NT2/D1 (cell line): ENCODE measurements around the gene SAFB.

Source experiments
- DNase-seq: peaks from one replicate; pipeline ENCODE4 v3.0.0-alpha.2; 2011; ENCODE audit warnings: low read depth, low spot score
- H3K27me3 ChIP-seq: 2 replicates; pipeline ENCODE4 v1.6.0; 2011; ENCODE audit warnings: mild to moderate bottlenecking; ENCODE audit not compliant: insufficient read length, insufficient read depth
- H3K36me3 ChIP-seq: 2 replicates; pipeline ENCODE4 v1.6.1; 2011; ENCODE audit warnings: mild to moderate bottlenecking, low read length, mixed read lengths; ENCODE audit not compliant: insufficient read depth, insufficient read length
- H3K4me1 ChIP-seq: 2 replicates; pipeline ENCODE4 v1.5.1; 2011; ENCODE audit not compliant: insufficient read depth, insufficient read length
- H3K4me3 ChIP-seq: 2 replicates; pipeline ENCODE4 v1.5.1; 2011; ENCODE audit warnings: low read depth; ENCODE audit not compliant: insufficient read length
- H3K9ac ChIP-seq: 2 replicates; pipeline ENCODE4 v1.6.0; 2011; ENCODE audit warnings: low read depth; ENCODE audit not compliant: insufficient read length
- H3K9me3 ChIP-seq: 2 replicates; pipeline ENCODE4 v1.5.1; 2011; ENCODE audit warnings: mild to moderate bottlenecking, low read length; ENCODE audit not compliant: insufficient read depth
- SUZ12 ChIP-seq: IDR thresholded peaks from 2 replicates; pipeline ENCODE4 v1.6.1; 2011; ENCODE audit not compliant: insufficient read length, insufficient read depth; ENCODE audit errors: extremely low read depth
- YY1 ChIP-seq: IDR thresholded peaks from 2 replicates; pipeline ENCODE4 v1.6.1; 2011; ENCODE audit not compliant: insufficient read length, insufficient read depth
- ZNF274 ChIP-seq: IDR thresholded peaks from 2 replicates; pipeline ENCODE4 v1.6.1; 2011; ENCODE audit warnings: mild to moderate bottlenecking, low read depth, low read length

SAFB gene

GRCh38 chr19:5585461-5586299 lies 37.2 kb upstream of the SAFB start:
- Histone ChIP-seq H3K9me3 (no peaks in the 10 kb centered on the region), H3K9ac (peak overlapping the region; percentile 53), H3K4me3 (no peak overlapping the region), H3K36me3 (peaks cover 80% of the 10 kb centered on the region), H3K4me1 (peaks cover 30% of the 10 kb centered on the region), H3K27me3 (no peaks in the 10 kb centered on the region)
- TF ChIP-seq YY1, result no peak
- TF ChIP-seq SUZ12, result no peak
- TF ChIP-seq ZNF274, result no peak
- DNase-seq, result peak; percentile 57

- no peaks in the 10 kb centered on the region for H3K27me3 ChIP-seq
- DNase-seq, result no peak
- peaks cover 82% of the 10 kb centered on the region for H3K36me3 ChIP-seq
- H3K4me3 ChIP-seq, result no peak overlapping the region
- H3K9me3 ChIP-seq, result no peaks in the 10 kb centered on the region
- H3K4me1 ChIP-seq, result peaks cover 30% of the 10 kb centered on the region
- peak overlapping the region; percentile 53 for H3K9ac ChIP-seq
- TF ChIP-seq SUZ12 (no peak), YY1 (no peak), ZNF274 (no peak)
These were observed 36.4 kb upstream of the SAFB start for GRCh38 chr19:5586300-5587070.

DNA sequence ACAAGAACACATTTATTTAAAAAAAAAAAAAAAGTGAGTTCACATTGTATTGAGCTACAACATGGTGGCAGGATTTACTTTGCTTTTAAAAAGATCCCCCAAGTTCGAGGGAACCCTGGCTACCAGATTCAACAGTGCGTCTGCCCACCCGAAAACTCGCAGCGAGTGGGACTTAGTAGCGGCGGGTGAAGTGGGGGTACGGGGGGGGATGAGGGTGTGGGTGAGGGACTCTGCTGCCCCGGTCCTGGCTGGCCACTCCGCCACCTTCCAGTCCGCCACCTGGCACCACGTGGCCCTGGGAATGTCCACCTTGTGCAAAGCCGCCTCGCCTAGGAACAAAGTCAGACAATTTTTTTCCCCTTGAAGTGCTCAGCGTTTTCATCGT lies 35.8 kb upstream of the SAFB start:
- no peaks in the 10 kb centered on the region for H3K9me3 ChIP-seq
- DNase-seq, result no peak
- no peaks in the 10 kb centered on the region for H3K27me3 ChIP-seq
- H3K9ac ChIP-seq, result no peak overlapping the region
- no peak overlapping the region for H3K4me3 ChIP-seq
- peaks cover 82% of the 10 kb centered on the region for H3K36me3 ChIP-seq
- peaks cover 30% of the 10 kb centered on the region for H3K4me1 ChIP-seq
- TF ChIP-seq YY1 (no peak), SUZ12 (no peak), ZNF274 (no peak)

DNA sequence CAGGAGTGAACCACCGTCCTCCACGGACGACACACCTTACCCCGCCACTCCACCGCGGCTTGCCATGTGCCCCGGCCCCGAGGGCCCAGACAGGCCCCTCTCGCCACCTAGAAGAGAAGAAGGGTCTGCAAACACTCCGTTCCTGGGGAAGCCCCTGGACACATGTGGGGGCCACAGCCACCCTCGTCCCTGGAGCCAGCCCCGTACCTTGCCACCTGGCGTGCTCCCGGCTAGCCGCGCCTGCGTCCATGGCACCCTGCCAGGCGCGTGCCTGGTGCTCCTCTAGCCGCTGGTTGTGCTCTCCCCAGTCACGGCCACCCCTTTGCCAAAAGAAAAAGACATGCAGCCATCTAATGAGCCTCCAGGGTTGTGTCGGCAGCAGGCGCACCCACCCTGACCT lies 35.2 kb upstream of the SAFB start:
- H3K9me3 ChIP-seq, result no peaks in the 10 kb centered on the region
- H3K36me3 ChIP-seq, result peaks cover 82% of the 10 kb centered on the region
- no peaks in the 10 kb centered on the region for H3K27me3 ChIP-seq
- TF ChIP-seq SUZ12, result no peak
- TF ChIP-seq ZNF274, result no peak
- no peak for TF ChIP-seq YY1
- no peak overlapping the region for H3K4me3 ChIP-seq
- no peak for DNase-seq
- no peak overlapping the region for H3K9ac ChIP-seq
- peaks cover 30% of the 10 kb centered on the region for H3K4me1 ChIP-seq

GRCh38 chr19:5588441-5588840 lies 34.4 kb upstream of the SAFB start:
- peaks cover 30% of the 10 kb centered on the region for H3K4me1 ChIP-seq
- no peaks in the 10 kb centered on the region for H3K9me3 ChIP-seq
- DNase-seq, result no peak
- no peak overlapping the region for H3K9ac ChIP-seq
- peaks cover 84% of the 10 kb centered on the region for H3K36me3 ChIP-seq
- TF ChIP-seq YY1, result no peak
- TF ChIP-seq ZNF274, result no peak
- no peak for TF ChIP-seq SUZ12
- no peaks in the 10 kb centered on the region for H3K27me3 ChIP-seq
- no peak overlapping the region for H3K4me3 ChIP-seq

- DNase-seq, result no peak
- Histone ChIP-seq H3K9ac (no peak overlapping the region), H3K27me3 (no peaks in the 10 kb centered on the region), H3K9me3 (no peaks in the 10 kb centered on the region), H3K4me1 (peaks cover 30% of the 10 kb centered on the region), H3K36me3 (peaks cover 85% of the 10 kb centered on the region), H3K4me3 (no peak overlapping the region)
- TF ChIP-seq ZNF274 (no peak), YY1 (no peak), SUZ12 (no peak)
These were observed 33.8 kb upstream of the SAFB start for GRCh38 chr19:5588906-5589676.
